GM21360 (cell line): ENCODE measurements around the gene DNAJC3.

Experiments used
- ATAC-seq: cut with Tn5 transposase; IDR thresholded peaks from one replicate; pipeline ENCODE4 v1.9.1; 2021; ENCODE audit warnings: mild to moderate bottlenecking, moderate library complexity; ENCODE audit not compliant: unreplicated experiment

The DNAJC3 gene, protein sequence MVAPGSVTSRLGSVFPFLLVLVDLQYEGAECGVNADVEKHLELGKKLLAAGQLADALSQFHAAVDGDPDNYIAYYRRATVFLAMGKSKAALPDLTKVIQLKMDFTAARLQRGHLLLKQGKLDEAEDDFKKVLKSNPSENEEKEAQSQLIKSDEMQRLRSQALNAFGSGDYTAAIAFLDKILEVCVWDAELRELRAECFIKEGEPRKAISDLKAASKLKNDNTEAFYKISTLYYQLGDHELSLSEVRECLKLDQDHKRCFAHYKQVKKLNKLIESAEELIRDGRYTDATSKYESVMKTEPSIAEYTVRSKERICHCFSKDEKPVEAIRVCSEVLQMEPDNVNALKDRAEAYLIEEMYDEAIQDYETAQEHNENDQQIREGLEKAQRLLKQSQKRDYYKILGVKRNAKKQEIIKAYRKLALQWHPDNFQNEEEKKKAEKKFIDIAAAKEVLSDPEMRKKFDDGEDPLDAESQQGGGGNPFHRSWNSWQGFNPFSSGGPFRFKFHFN

DNA sequence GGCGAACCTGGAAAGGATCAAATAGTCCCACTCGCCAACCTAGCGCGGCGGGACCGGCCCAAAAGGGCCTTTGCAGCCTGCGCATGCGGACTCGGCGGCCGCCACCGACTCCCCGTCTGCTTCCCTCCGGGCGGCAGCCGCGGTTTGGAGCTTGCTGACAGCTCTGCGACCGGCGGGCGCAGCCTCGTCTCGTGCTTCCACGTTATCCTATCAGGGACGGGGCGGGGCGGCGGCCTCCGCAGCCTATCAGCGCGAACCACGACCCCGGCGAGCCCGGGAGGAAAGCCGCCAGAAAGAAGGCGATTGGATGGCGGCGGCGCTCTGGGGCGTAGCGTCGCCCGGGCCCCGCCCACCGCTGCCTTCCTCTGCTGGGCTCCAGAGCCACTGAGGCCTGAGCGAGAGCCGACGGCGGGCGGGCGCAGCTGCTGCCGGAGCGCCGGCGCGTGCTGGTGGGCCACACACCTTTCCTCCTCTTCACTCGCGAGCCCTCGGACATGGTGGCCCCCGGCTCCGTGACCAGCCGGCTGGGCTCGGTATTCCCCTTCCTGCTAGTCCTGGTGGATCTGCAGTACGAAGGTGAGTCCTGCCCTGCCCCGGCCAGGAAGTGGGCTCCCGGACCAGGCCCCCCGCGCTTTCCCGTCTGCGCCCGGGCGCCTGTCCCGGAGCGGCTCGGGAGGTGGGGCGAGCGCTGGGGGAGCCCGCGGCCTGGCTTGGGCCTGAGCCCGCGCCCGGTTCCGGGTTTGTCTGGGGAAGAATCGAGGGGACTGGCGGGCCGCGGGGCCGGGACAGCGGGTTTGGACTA lies at the start of gene DNAJC3:
DNAJC3 (plus strand) TSS at position 378 of the 802 bp plus-strand sequence; CDS start at position 495, 117 bp downstream.
- ATAC-seq = peak; percentile 96

DNA sequence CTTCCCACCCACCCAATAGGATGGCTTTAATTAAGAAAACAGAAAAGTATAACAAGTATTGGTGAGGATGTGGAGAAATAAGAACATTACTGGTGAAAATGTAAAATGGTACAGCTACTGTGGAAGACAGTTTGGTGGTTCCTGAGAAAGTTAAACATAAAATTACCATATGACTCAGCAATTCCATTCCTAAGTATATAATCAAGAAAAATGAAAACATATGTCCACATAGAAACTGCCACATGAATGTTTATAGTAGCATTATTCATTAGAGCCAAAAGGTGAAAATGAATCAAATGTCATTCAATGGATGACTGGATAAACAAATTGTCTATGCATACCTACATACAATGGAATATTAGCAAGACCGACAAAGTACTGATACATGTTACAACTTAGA lies 49.3 kb upstream of the DNAJC3 start:
- ATAC-seq = no peak

DNA sequence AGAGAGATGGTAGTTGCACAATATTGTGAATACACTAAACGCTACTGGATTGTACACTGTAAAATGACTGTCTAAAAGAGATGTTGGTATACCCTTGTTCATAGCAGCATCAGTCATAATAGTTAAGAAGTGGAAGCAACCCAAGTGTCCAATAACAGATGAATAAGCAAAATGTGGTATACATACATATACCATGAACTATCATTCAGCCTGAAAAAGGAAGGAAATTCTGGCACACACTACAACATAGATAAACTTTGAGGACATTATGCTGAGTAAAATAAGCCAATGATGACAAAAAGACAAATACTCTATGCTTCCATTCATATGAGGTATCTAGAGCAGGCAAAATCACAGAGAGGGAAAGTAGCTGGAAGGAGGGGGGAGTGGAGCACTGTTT lies 48.5 kb upstream of the DNAJC3 start:
- ATAC-seq = no peak

DNA sequence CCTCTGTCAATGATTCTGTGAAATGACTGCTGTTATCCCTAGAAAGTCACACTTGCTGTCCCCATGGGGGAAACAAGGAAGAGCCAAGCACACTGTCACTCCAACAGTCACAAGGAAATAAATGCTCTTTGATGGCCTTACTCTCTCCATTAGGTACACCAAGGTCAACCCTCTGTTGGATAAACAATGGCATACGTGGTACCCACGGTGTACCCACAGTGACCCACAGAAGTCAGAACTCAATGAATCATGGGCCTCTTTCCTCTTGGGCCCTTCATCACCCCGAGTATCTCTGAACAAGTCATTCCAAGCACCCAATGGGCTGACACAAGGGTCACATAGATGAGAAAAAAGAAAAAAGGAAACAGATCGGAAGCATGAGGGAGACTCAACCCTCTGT lies 47.9 kb upstream of the DNAJC3 start:
- ATAC-seq = no peak

DNA sequence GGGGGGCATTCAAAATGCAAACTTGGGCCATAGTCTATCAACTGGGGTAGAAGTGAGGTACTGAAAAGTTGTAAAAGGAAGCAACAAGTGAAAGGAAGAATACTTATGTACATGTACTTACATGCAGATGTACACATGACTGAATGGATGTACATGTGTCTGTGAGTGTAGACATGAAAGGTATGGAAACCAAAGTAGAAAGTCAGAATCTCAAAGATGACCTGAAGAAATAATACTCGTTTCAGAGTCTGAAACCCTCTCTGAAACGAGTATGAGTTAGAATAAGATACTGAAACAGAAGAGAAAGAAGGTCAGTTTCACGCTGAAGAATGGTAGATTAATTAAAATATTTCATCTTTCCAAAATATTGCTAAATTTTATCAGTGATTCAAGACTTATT lies 46.3 kb upstream of the DNAJC3 start:
- no peak for ATAC-seq

DNA sequence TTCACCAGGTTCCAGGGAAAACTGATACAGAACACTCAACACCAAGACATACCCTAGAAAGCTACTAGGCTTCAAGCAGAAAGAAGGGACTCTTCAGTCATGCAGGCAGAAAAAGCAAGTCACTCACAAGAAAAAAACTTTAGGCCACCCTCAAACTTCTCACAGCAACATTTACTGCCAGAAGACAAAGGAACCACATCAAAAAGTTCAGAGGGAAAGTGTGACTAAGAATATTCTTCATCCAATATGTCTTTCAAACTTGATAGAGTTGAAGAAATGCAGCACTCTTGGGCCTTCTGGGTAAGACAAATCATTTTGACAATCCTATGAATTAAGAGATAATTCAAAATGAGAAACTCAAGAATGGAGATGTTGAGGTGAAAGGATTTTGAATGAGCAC lies 40.1 kb upstream of the DNAJC3 start:
- no peak for ATAC-seq

DNA sequence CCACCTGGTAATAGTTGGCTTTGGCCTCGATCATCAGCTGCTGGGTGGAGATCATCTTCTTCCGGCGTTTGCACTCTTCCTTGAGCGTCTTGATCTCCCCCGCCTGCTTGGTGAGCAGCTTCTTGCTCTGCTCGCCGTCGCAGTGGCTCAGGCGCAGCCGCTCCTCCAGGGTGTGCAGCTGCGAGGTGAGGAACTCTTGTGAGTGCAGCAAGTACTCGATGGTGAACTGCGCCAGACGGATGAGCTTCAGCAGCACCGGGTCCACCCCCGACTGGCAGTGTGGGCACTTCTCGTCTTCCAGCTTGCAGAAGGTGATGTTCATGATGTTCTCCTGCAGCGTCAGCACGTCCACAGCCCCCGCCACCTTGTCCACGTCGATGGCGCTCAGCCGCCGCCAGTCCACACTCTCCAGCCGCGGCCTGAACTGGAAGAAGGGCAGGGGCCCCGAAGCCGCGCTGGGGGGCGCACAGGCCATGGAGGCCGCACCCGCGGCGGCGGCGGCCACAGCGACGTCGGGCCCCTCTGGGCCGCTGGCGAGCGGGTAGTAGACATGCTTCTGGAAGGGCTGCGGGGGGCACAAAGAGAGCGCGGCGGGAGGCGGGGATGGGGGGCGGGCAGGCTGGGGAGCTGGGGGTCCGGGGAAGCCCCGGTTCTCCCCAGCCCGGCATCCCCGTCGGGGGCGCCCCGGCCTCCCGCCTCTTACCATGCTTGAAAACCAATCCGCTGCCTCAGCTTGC lies 35.5 kb upstream of the DNAJC3 start:
- no peak for ATAC-seq

DNA sequence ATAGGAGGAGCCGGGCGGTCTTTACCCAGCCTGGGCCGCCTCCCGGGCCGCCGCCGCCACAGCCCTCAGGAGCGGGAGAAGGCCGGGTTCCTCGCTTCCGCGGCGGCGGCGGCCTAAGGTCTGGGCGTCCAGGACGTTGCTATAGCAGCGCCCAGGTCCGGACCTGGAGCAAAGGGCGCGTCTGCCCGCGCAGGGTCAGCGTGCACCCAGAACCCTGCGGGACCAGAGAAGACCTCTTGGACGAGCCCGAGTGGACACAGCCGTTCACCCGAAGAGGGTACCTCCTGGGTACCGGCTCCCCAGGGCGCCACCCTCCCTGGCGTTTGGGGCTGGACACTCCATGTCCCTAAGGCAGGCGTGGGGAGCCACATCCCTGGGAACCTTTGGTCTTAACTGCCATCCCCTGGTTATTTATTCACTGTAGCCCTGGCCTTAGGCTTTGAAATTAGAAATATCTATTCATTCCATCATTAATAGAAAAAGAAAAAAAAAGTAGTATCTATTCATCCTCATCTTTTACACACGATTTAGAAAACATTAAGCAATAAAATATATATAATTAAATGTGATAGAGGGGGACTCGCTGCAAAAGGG lies 34.8 kb upstream of the DNAJC3 start:
- no peak for ATAC-seq

DNA sequence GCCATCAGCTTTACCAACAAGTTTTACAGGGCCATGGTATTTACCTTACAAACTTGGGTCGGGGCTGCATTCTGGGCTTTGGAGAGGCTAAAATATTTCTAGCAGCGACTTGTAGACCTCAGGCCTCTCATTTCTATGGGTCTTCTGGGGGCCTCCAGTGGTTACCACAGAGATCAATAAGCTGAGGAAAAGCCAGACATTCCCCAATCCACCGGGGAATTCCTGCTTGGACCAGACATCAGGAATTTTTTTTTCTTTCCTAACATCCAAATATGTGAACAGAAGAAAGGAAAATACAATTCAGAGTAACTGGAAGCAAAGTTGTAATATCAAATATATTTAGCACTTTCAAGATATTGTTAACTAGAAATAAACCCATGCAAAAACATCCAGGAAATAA lies 33.9 kb upstream of the DNAJC3 start:
- no peak for ATAC-seq

DNA sequence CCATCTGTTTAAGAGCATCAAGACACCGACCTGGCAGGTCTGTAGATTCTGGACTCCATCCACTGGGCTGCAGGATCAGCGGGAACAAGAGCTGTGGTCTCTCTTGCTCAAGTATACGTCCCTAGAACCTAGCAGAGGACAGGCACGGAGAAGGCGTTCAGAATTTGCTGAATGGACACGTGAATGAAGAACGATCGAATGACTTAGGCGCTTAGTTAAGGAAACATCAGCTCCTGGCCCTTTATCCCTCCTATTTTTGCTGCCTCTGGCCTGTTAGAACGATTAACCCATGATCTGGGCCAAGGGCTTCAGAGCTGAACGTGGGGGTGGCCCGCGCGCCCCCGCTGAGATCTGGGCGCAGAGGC lies 33.4 kb upstream of the DNAJC3 start:
- no peak for ATAC-seq

DNA sequence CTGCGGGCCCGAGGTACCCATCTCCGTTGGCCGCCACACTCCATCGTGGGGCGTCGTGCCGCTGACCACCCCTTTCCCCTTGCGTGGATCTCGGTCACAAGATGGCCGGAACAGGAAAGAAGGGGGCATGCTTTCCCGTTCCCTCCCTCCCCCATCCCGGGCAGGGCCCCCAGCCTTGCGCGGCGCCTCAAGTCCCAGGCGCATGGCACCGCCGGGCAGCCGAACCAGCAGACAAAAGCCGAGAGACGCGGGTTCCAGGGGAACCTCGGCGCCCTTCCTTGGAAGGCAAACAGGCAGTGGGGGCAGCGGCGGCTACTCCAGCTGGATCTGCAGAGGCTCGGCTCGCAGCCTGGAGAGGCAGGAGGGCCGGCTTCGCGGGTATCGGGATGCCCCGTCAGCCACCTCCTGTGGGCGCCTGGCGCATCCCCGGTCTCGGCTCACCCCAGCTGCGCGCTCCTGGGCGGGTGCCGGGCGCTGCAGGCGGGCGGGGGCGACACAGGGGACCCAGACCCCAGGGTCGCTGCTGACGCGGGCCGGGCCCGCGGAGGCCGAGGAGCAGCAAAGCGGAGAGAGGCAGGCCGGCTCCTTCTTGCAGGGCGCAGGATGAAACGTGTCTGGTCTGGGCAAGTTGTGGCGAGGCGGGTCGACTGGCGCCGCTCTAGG lies 32.9 kb upstream of the DNAJC3 start:
- no peak for ATAC-seq

DNA sequence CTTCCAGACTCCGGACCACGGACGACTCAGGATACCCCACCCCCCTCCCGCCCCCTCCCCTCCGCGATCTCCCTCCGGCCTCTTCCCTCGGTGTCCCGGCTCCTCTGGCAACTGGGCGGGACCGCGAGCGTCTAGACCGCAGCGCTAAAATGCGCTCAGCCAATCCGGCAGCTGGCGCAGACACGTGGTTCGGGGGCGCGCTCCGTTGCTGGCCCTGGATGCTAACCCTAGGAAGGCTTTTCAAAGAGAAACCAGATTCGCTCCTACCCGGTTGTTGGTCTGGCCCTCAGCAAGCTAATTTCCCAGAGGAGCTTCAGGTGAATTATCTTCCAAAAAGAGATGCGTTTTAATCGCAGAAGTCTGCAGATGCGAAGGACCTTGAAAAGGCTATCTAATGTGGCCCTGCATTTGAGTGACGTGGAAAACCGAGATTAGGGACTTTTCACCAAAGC lies 32.3 kb upstream of the DNAJC3 start, which contains the start of gene DZIP1:
DZIP1 (minus strand) TSS at position 106 of the 452 bp plus-strand sequence. CDS start 2,677 bp downstream, outside the sequence.
- ATAC-seq = no peak

DNA sequence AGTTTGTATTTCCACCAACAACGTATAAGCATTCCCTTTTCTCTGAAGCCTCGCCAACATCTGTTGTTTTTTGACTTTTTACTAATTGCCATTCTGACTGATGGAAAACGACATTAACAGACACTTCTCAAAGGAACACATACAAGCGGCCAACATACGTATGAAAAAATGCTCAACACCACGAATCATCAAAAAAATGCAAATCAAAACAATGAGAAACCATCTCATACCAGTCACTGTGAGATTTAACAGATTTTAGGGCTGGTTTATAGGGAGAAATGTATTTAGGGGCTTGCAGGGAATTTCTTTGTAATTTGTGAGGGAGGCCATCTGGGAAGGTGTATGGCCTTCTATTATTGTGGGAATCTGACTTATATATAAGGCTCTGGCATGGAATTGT lies 29.6 kb upstream of the DNAJC3 start:
- ATAC-seq = no peak

DNA sequence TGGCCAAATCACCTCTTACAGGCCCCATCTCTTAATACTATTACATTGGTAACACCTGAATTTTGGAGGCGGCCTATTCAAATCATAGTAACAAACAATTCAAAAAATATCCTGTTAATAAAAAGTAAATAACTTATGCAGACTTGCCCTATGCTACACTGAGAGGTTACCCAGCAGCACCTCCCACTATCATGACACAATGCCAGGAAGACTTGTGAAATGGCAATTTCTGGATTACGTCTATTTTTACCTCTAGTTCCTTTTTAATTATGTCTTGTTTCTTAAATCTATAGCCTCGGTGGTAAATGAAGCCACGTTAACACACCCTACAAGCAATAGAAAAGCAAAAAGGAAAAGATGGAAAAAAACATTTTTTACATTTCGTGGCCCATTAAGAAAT lies 26.2 kb upstream of the DNAJC3 start:
- no peak for ATAC-seq

DNA sequence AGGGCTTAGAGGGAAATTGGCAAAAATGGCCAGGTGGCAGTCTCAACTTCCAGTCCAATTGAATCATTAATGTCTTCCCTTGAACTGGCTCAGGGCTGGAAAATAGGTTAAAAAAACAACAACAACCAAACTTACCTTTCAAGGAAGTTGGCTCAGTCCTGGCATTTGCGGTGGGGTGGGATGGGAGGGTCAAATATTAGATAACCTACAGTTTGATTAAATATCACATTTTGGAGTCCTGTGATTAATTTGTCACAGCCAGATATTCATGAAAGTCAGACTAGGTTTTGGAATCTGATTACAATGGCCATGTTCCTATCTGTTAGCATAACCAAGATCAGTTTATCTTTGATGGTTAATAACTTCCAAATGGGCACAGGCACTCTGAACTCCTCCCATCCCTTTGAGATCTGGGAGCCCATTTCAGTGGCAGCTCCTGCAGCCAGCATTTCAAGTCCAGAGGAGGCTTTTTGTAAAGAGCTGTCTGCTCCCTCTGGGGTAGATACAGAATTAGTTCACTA lies 24.6 kb upstream of the DNAJC3 start:
- ATAC-seq = no peak

DNA sequence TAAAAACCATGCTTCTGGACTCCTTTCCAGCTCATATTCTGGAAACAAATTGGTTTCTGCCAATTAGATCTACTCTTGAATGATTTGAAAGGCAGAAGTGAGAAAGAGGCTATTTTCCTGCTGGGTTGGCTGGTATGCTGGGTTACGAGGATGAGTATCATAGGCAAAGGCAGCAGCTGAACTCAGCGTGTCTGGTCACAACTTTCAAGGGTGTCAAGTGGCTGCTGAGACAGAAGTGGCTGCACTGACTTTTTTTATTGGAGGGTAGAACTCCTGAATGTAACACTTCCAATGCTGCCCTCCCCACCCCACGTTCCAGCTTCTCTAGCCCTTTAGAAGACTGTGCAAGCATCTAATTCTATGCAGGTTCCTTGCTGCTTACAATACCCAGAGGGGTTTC lies 24.1 kb upstream of the DNAJC3 start:
- no peak for ATAC-seq

DNA sequence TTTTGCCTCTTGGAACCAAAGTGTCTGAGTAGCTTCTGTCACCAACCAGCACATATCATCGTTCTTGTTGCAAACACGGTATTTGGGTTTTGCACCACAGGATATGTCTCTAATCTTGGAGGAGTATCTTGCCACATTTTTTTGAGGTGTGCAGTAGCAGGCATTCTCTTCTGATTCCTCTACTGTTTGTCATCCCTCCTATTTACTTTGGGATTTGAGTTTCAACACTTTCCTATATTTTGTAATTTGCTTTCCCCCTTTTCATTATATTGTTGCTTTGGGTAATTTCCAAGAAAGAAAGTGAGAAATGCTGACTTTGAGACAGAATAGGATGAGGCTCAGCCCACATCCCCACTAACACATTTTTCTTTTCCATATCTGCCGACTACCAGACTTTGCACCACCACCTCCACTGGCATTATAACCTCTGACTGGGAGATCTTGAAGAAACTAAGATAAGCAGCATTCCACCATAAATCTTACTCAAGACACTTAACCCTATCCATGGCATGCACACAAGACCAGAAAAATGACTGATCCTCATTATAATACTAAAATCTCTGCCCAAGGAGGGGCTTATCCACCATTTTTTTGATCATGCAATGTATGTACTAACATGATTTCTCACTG lies 20.4 kb upstream of the DNAJC3 start:
- ATAC-seq = no peak

DNA sequence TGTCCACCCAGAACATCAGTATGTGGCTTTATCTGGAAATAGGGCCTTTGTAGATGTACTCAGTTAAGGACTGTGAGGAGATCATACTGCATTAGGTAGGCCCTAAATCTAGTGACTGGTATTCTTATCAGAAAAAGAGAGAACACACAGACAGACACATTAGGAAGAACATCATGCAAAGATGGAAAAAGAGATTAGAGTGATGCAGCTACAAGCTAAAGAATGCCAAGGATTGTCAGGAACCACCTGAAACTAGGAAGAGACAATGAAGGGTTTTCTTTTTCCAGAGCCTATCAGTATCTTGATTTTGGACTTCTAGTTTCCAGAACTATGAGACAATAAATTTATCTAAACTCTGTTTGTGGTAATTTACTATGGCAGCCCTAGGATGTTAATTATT lies 17.4 kb upstream of the DNAJC3 start:
- ATAC-seq = no peak

DNA sequence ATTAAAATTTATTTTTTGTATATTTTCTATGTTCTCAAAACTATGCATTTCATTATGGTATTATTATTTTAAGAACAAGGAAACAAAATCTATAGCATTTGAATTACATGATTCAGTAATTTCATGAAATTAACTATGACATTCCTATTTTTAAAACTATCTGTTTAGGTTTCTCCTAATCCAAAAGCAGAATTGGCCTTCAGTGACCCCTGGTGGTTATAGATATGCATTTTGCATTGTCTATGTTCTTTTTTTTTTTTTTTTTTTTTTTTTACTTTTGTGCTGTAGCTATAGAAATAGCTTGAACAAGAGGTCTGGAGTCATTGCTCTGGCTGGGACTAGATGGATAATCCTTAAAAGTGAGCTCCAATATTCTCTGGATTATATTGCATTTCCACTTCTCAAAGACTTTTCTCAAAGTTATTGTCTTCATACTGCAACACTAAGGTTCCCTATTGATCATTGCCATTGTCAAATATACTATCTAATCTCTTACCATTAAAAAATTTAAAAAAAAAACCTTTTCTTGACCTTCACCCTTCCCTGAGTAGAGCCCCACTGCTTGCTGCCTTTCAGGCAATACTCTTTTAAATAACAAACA lies 15.9 kb upstream of the DNAJC3 start:
- ATAC-seq = no peak
